GM19238 (cell line): ENCODE measurements around the gene PTGDR2.

Source experiments
- DNase-seq: peaks from one replicate; pipeline ENCODE4 v3.0.0; 2011; ENCODE audit warnings: low spot score; ENCODE audit not compliant: insufficient read length

The PTGDR2 gene

GRCh38 chr11:60858731-60859464 lies 3.1 kb upstream of the PTGDR2 start:
- no peak for DNase-seq

- no peak for DNase-seq
These were observed 2.5 kb upstream of the PTGDR2 start for GRCh38 chr11:60858236-60858635.

- DNase-seq: no peak
These were observed 1.9 kb upstream of the PTGDR2 start for GRCh38 chr11:60857378-60858232.

GRCh38 chr11:60854847-60855725 lies 664 bp downstream of the PTGDR2 start:
- no peak for DNase-seq

GRCh38 chr11:60854140-60854846 lies 1.5 kb downstream of the PTGDR2 start:
- no peak for DNase-seq

GRCh38 chr11:60852982-60853950 lies 2.5 kb downstream of the PTGDR2 start:
- DNase-seq: no peak

- DNase-seq: no peak
These were observed 3.4 kb downstream of the PTGDR2 start for GRCh38 chr11:60852117-60852981.

GRCh38 chr11:60851327-60852104 lies 4.2 kb downstream of the PTGDR2 start:
- DNase-seq: no peak

GRCh38 chr11:60849641-60850520 lies 5.9 kb downstream of the PTGDR2 start:
- no peak for DNase-seq

GRCh38 chr11:60848714-60849151 lies 7.0 kb downstream of the PTGDR2 start:
- no peak for DNase-seq

GRCh38 chr11:60847896-60848295 lies 7.9 kb downstream of the PTGDR2 start:
- DNase-seq: no peak

GRCh38 chr11:60847281-60847680 lies 8.5 kb downstream of the PTGDR2 start:
- DNase-seq: no peak

GRCh38 chr11:60845338-60845737 lies 10.4 kb downstream of the PTGDR2 start:
- no peak for DNase-seq

GRCh38 chr11:60844870-60845221 lies 10.9 kb downstream of the PTGDR2 start:
- DNase-seq: no peak

- no peak for DNase-seq
These were observed 11.5 kb downstream of the PTGDR2 start for GRCh38 chr11:60844045-60844869.
